Measurements from ENCODE around the gene CNTNAP2. TPM values are rescaled to one million over a fixed set of nuclear protein-coding genes. Genes with fewer than 3 reads are reported as not detected.

CNTNAP2 gene
- total and polyA plus RNA-seq, 4 donors, result 0.14 to 2.3 (median 1.1) TPM

DNA sequence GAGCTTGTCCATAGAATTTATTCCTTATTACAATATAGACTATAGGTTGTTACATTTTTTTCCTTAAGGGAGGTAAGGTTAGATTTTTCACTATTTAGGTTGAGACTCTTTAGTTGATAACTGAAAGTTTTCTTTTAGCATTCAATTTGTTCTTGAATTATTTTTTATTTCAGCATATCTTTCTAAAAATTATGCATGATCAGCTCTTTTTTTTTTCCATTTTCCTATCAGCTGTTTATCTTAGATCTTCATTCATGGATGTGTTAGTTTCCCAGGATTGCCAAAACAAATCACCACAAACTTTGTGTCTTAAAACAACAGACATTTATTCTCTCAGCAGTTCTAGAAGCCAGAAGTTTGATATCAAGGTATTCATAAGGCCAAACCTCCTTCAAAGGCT lies 1558.1 kb downstream of the CNTNAP2 start (continued):
- no peak for TF ChIP-seq FOXA2 (IDR thresholded peaks at IDR 0.05)

DNA sequence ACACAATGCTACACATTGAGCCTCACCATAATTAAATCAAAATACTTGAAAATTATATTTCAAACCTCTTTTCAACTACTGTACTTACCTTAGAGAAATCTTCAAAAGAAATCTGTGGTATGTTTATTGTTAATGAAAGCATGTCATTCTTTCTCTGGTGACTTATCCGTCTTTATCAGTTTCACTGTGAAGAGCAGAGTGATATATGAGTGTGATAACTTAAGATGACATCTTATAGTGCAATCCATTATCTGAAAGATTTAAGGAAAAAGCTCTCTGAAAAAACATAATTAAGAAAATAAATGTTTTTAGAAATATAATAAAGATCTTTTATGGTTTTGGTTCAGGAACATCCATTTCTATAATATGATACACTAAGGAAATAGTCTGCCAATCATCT lies 1562.3 kb downstream of the CNTNAP2 start:
- Histone ChIP-seq H3K9me3 (ENCODE audit: control insufficient read depth in 4 of 4, low read length in 3 of 4) (no peaks in the 10 kb centered on the region), H3K36me3 (ENCODE audit: control insufficient read depth in 4 of 4, insufficient read depth in 3 of 4, low read depth in 1 of 4, low read length in 3 of 4) (no peaks in the 10 kb centered on the region), H3K4me1 (ENCODE audit: control insufficient read depth in 4 of 4, insufficient read depth in 4 of 4, low read length in 3 of 4) (no peaks in the 10 kb centered on the region), H3K27me3 (ENCODE audit: control insufficient read depth in 4 of 4, insufficient read depth in 4 of 4, low read length in 3 of 4) (no peaks in the 10 kb centered on the region), H3K4me3 (ENCODE audit: low read depth in 1 of 3, low read length in 3 of 3) (no peak overlapping the region), H3K27ac (ENCODE audit: low read depth in 1 of 2, low read length in 2 of 2) (no peak overlapping the region), H3K9ac (ENCODE audit: low read depth in 1 of 2, low read length in 2 of 2) (no peak overlapping the region)
- WGBS, result 61% methylated on average over 1 of the region's 1 CpG
- DNase-seq (ENCODE audit: low spot score), result no peak
- TF ChIP-seq, protein P1, sequence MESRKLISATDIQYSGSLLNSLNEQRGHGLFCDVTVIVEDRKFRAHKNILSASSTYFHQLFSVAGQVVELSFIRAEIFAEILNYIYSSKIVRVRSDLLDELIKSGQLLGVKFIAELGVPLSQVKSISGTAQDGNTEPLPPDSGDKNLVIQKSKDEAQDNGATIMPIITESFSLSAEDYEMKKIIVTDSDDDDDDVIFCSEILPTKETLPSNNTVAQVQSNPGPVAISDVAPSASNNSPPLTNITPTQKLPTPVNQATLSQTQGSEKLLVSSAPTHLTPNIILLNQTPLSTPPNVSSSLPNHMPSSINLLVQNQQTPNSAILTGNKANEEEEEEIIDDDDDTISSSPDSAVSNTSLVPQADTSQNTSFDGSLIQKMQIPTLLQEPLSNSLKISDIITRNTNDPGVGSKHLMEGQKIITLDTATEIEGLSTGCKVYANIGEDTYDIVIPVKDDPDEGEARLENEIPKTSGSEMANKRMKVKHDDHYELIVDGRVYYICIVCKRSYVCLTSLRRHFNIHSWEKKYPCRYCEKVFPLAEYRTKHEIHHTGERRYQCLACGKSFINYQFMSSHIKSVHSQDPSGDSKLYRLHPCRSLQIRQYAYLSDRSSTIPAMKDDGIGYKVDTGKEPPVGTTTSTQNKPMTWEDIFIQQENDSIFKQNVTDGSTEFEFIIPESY (IDR thresholded peaks at IDR 0.05), result no peak
- TF ChIP-seq JUND (IDR thresholded peaks at IDR 0.05) (no peak), TAF1 (conservative IDR thresholded peaks at IDR 0.05) (no peak), CTCF (IDR thresholded peaks at IDR 0.05; ENCODE audit: low read depth, low read length, missing input control) (no peak), HNF4A (conservative IDR thresholded peaks at IDR 0.05) (no peak), RAD21 (IDR thresholded peaks at IDR 0.05) (no peak), REST (IDR thresholded peaks at IDR 0.05) (no peak), HNF4G (IDR thresholded peaks at IDR 0.05) (no peak), GABPA (IDR thresholded peaks at IDR 0.05 in 1 of 2, conservative IDR thresholded peaks at IDR 0.05 in 1 of 2) (no peak), EGR1 (IDR thresholded peaks at IDR 0.05; ENCODE audit: low read depth in 2 of 2) (no peak), YY1 (IDR thresholded peaks at IDR 0.05) (no peak), RXRA (IDR thresholded peaks at IDR 0.05) (no peak), ATF3 (IDR thresholded peaks at IDR 0.05) (no peak)
- TF ChIP-seq, protein P2, sequence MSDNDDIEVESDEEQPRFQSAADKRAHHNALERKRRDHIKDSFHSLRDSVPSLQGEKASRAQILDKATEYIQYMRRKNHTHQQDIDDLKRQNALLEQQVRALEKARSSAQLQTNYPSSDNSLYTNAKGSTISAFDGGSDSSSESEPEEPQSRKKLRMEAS (IDR thresholded peaks at IDR 0.05), result no peak
